DND-41 (cell line): ENCODE data around the gene PFDN2.
A peak's percentile ranks its signal among the peaks of the same experiment; 100 is the strongest.

Experiments used
- ATAC-seq: fragments of 200-7000 bp; cut with Tn5 transposase; 3 replicates; pipeline ENCODE4 v1.9.1; 2021; ENCODE audit warnings: low read depth; ENCODE audit not compliant: insufficient read depth
- DNase-seq: peaks from one replicate; pipeline ENCODE4 v3.0.0-alpha.2; 2020
- H2AFZ ChIP-seq: 2 replicates; pipeline ENCODE4 v1.6.0; 2012; ENCODE audit warnings: low read depth, low read length
- H3K27ac ChIP-seq: 2 replicates; pipeline ENCODE4 v1.5.1; 2012; ENCODE audit warnings: low read length, inconsistent platforms
- H3K27me3 ChIP-seq: fragments of 200-600 bp; sonication (generic); 2 replicates; pipeline ENCODE4 v1.6.0; 2012; ENCODE audit warnings: low read length, mild to moderate bottlenecking, inconsistent platforms; ENCODE audit not compliant: insufficient read depth, poor library complexity
- H3K36me3 ChIP-seq: 2 replicates; pipeline ENCODE4 v1.5.1; 2012; ENCODE audit warnings: low read length, inconsistent platforms; ENCODE audit not compliant: insufficient read depth
- H3K4me1 ChIP-seq: 2 replicates; pipeline ENCODE4 v1.5.1; 2012; ENCODE audit warnings: mild to moderate bottlenecking, low read length; ENCODE audit not compliant: insufficient read depth
- H3K4me2 ChIP-seq: 2 replicates; pipeline ENCODE4 v1.6.0; 2012; ENCODE audit warnings: mild to moderate bottlenecking, moderate library complexity, low read length, inconsistent platforms; ENCODE audit not compliant: insufficient read depth
- H3K4me3 ChIP-seq, 2 experiments: fragments of 200-600 bp in 1 of 2; shearing (Covaris generic) in 1 of 2; 2 replicates each; pipeline ENCODE4 v1.5.1; 2012 to 2016; ENCODE audit warnings: inconsistent platforms in 2 of 2, low read length in 2 of 2, mild to moderate bottlenecking in 2 of 2, low read depth in 1 of 2, moderate library complexity in 1 of 2
- H3K79me2 ChIP-seq: 2 replicates; pipeline ENCODE4 v1.6.0; 2012; ENCODE audit warnings: low read length, inconsistent platforms; ENCODE audit not compliant: insufficient read depth
- H3K9ac ChIP-seq: 2 replicates; pipeline ENCODE4 v1.6.0; 2012; ENCODE audit warnings: low read depth, mild to moderate bottlenecking, inconsistent platforms, low read length, moderate library complexity
- H3K9me3 ChIP-seq: 2 replicates; pipeline ENCODE4 v1.5.1; 2012; ENCODE audit warnings: low read length, moderate library complexity, mild to moderate bottlenecking, inconsistent platforms; ENCODE audit not compliant: insufficient read depth, severe bottlenecking
- H4K20me1 ChIP-seq: 2 replicates; pipeline ENCODE4 v1.6.0; 2012; ENCODE audit warnings: low read length; ENCODE audit not compliant: insufficient read depth
- CTCF ChIP-seq: IDR thresholded peaks from 2 replicates; pipeline ENCODE4 v1.5.1; 2012; ENCODE audit warnings: borderline replicate concordance, low read length, moderate library complexity, mild to moderate bottlenecking; ENCODE audit not compliant: poor library complexity, severe bottlenecking; ENCODE audit errors: extremely low read depth
- EZH2 ChIP-seq: IDR thresholded peaks from 3 replicates; pipeline ENCODE4 v1.6.1; 2012; ENCODE audit warnings: borderline replicate concordance, low read depth, mild to moderate bottlenecking, moderate library complexity, low read length, inconsistent platforms; ENCODE audit not compliant: severe bottlenecking

PFDN2 gene

GRCh38 chr1:161115132-161115711 lies 2.6 kb downstream of the PFDN2 start:
- Histone ChIP-seq H3K9ac (no peak overlapping the region), H3K4me2 (peak overlapping the region; percentile 75; the same call in 1 of the 2 replicates), H2AFZ (no peak overlapping the region), H3K79me2 (peaks cover 90% of the 10 kb centered on the region), H3K4me3 (peak overlapping the region in 1 of 2 experiments; percentile 22; a peak in 1 of 4 replicates), H3K36me3 (peaks cover 35% of the 10 kb centered on the region), H3K27me3 (no peaks in the 10 kb centered on the region), H4K20me1 (peaks cover 43% of the 10 kb centered on the region; the same call in 1 of the 2 replicates), H3K9me3 (no peaks in the 10 kb centered on the region), H3K27ac (no peak overlapping the region), H3K4me1 (peaks cover 61% of the 10 kb centered on the region)
- TF ChIP-seq EZH2 (no peak), CTCF (no peak)
- ATAC-seq (no peak), DNase-seq (no peak)

DNA sequence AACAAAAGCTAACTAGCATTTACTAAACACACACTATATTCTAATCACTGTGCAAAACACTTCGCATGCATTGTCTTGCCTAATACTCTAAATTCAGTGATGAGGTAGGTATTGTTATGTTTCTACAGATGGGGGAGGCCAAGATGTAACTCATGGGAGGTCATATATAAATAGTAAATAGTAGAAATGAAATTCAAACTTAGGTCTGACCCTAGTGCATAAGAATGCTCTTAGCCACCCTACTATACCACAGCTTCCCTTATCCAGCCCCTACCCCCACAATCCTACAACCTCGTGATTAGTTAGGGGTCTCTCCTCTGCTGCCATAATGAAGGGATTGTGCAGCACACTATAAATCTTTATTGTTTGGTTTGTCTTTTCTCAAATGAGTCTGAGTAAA lies 3.3 kb downstream of the PFDN2 start:
- DNase-seq = no peak
- Histone ChIP-seq H3K9ac (no peak overlapping the region), H4K20me1 (peaks cover 50% of the 10 kb centered on the region; the same call in 1 of the 2 replicates), H3K79me2 (peaks cover 96% of the 10 kb centered on the region), H3K4me3 (no peak overlapping the region), H3K4me2 (peak overlapping the region; percentile 5; the same call in 1 of the 2 replicates), H3K27ac (no peak overlapping the region), H3K4me1 (peaks cover 54% of the 10 kb centered on the region), H3K27me3 (no peaks in the 10 kb centered on the region), H3K9me3 (no peaks in the 10 kb centered on the region), H3K36me3 (peaks cover 34% of the 10 kb centered on the region), H2AFZ (no peak overlapping the region)
- TF ChIP-seq EZH2 (no peak), CTCF (no peak)
- no peak for ATAC-seq

DNA sequence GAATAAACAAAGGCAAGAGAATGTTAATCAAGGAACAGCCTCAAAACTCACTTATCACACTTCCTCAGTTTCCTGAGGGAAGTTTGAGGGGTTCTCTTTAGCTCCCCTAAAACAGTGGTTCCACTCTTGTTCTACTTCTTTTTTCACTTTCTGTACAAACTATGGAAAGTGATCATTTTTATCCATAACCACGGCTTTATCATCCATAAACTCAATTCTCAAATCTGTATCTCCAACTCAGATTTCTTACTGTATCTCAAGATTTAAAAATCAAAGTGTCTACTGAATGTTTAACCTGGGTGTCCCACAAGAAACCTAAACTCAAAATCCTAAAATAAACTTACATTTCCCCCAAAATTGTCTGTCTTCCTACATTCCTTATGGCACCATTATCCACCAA lies 3.9 kb downstream of the PFDN2 start:
- H3K27ac ChIP-seq = no peak overlapping the region
- no peak for DNase-seq
- no peaks in the 10 kb centered on the region for H3K9me3 ChIP-seq
- no peaks in the 10 kb centered on the region for H3K27me3 ChIP-seq
- H3K36me3 ChIP-seq = peaks cover 40% of the 10 kb centered on the region
- H3K4me1 ChIP-seq = peaks cover 48% of the 10 kb centered on the region
- H3K4me3 ChIP-seq = no peak overlapping the region
- no peak overlapping the region for H2AFZ ChIP-seq
- peak overlapping the region; percentile 5; the same call in 1 of the 2 replicates for H3K4me2 ChIP-seq
- no peak for ATAC-seq
- no peak overlapping the region for H3K9ac ChIP-seq
- peaks cover 98% of the 10 kb centered on the region for H3K79me2 ChIP-seq
- H4K20me1 ChIP-seq = peaks cover 55% of the 10 kb centered on the region; the same call in 1 of the 2 replicates
- TF ChIP-seq EZH2 (no peak), CTCF (no peak)

GRCh38 chr1:161111527-161111926 lies 6.3 kb downstream of the PFDN2 start:
- no peaks in the 10 kb centered on the region for H3K9me3 ChIP-seq
- H3K36me3 ChIP-seq = peaks cover 47% of the 10 kb centered on the region
- peaks cover 96% of the 10 kb centered on the region for H3K79me2 ChIP-seq
- TF ChIP-seq CTCF = no peak
- no peak for TF ChIP-seq EZH2
- peaks cover 56% of the 10 kb centered on the region; the same call in 1 of the 2 replicates for H4K20me1 ChIP-seq
- peaks cover 34% of the 10 kb centered on the region for H3K4me1 ChIP-seq
- ATAC-seq = no peak
- no peak overlapping the region; a peak in 1 of 4 replicates for H3K4me3 ChIP-seq
- no peak for DNase-seq
- H3K27me3 ChIP-seq = no peaks in the 10 kb centered on the region
- H3K27ac ChIP-seq = no peak overlapping the region
- H3K4me2 ChIP-seq = no peak overlapping the region
- H3K9ac ChIP-seq = no peak overlapping the region
- H2AFZ ChIP-seq = no peak overlapping the region
